B cell (primary cell): ENCODE results near the gene C2CD2L. TPM values are rescaled to one million over a fixed set of nuclear protein-coding genes. Genes with fewer than 3 reads are reported as not detected.

Source experiments
- ATAC-seq: fragments of 200-7000 bp; cut with Tn5 transposase; one replicate; pipeline ENCODE4 v1.10.0; 2021; ENCODE audit warnings: low read depth, mild to moderate bottlenecking, moderate number of reproducible peaks, moderate library complexity
- CTCF ChIA-PET: fragments of 350-600 bp; sonication (Branson Sonifier 250); formaldehyde crosslinking; loops from one replicate; lab custom pipeline; 2021; ENCODE audit warnings: antibody characterized with exemption, inconsistent platforms; lab: Charles Lee
- POLR2A ChIA-PET: fragments of 350-600 bp; sonication (Branson Sonifier 250); formaldehyde crosslinking; loops from one replicate; lab custom pipeline; 2021; ENCODE audit warnings: antibody characterized with exemption; lab: Charles Lee
- DNase-seq: peaks from one replicate; pipeline ENCODE4 v3.0.0; 2013
- H2AFZ ChIP-seq: 2 replicates; pipeline ENCODE4 v1.6.1; 2012; ENCODE audit warnings: mild to moderate bottlenecking, low read depth, low read length; ENCODE audit not compliant: insufficient read depth, poor library complexity, severe bottlenecking
- H3K27ac ChIP-seq, 2 donors: 1 replicate in 1 of 2; 2 replicates in 1 of 2; pipeline ENCODE4 v1.5.1; 2012 to 2013; ENCODE audit warnings: low read length in 2 of 2, mild to moderate bottlenecking in 2 of 2, moderate library complexity in 1 of 2
- H3K27me3 ChIP-seq, 4 experiments: fragments of 200-600 bp in 1 of 4; sonication (generic) in 1 of 4; replicated peaks in 1 of 4; 1 replicate in 2 of 4; 2 replicates in 2 of 4; pipeline versions ENCODE4 v1.6.1 to v1.7.0; 2013 to 2016; ENCODE audit warnings: low read length in 3 of 4, mild to moderate bottlenecking in 2 of 4, mixed read lengths in 1 of 4, moderate library complexity in 1 of 4; ENCODE audit not compliant: insufficient read depth in 4 of 4, control insufficient read depth in 3 of 4; ENCODE audit errors: control extremely low read depth in 1 of 4
- H3K36me3 ChIP-seq, 2 experiments: replicated peaks in 1 of 2; 1 replicate in 1 of 2; 2 replicates in 1 of 2; pipeline versions ENCODE4 v1.6.1 to v1.7.1; 2013; ENCODE audit warnings: low read length in 1 of 2; ENCODE audit not compliant: insufficient read depth in 2 of 2, control insufficient read depth in 1 of 2; ENCODE audit errors: control extremely low read depth in 1 of 2, extremely low read depth in 1 of 2
- H3K4me1 ChIP-seq, 2 donors: fragments of 200-600 bp in 1 of 2; sonication (generic) in 1 of 2; 1 replicate in 1 of 2; 2 replicates in 1 of 2; pipeline versions ENCODE4 v1.5.1 to v1.6.1; 2013 to 2017; ENCODE audit warnings: low read length in 2 of 2; ENCODE audit not compliant: control insufficient read depth in 2 of 2, insufficient read depth in 2 of 2
- H3K4me2 ChIP-seq: replicated peaks from 2 replicates; pipeline ENCODE3; 2012; ENCODE audit warnings: mild to moderate bottlenecking, low read depth, low read length; ENCODE audit not compliant: poor library complexity, severe bottlenecking
- H3K4me3 ChIP-seq, 5 experiments: fragments of 200-600 bp in 1 of 5; sonication (generic) in 1 of 5; 1 replicate in 3 of 5; 2 replicates in 2 of 5; pipeline versions ENCODE4 v1.5.1 to v1.7.0; 2011 to 2016; ENCODE audit warnings: low read length in 4 of 5, mild to moderate bottlenecking in 4 of 5, low read depth in 2 of 5, control low read depth in 1 of 5, moderate library complexity in 1 of 5; ENCODE audit not compliant: insufficient read depth in 1 of 5; ENCODE audit errors: control extremely low read depth in 1 of 5, extremely low read depth in 1 of 5
- H3K79me2 ChIP-seq: fragments of 200-600 bp; sonication (generic); one replicate; pipeline ENCODE4 v1.6.0; 2016; ENCODE audit warnings: low read length; ENCODE audit not compliant: control insufficient read depth, insufficient read depth
- H3K9ac ChIP-seq: fragments of 200-600 bp; sonication (generic); 2 replicates; pipeline ENCODE4 v1.6.1; 2017; ENCODE audit warnings: mild to moderate bottlenecking, low read length, moderate library complexity
- H3K9me3 ChIP-seq, 3 donors: one replicate each; pipeline versions ENCODE4 v1.6.1 to v1.7.1; 2013; ENCODE audit warnings: low read length in 2 of 3; ENCODE audit not compliant: control insufficient read depth in 2 of 3, insufficient read depth in 1 of 3; ENCODE audit errors: control extremely low read depth in 1 of 3
- H4K20me1 ChIP-seq: 2 replicates; pipeline ENCODE4 v1.6.0; 2012; ENCODE audit warnings: mild to moderate bottlenecking, low read length; ENCODE audit not compliant: insufficient read depth, control insufficient read depth, poor library complexity, severe bottlenecking
- H3K27ac Mint-ChIP-seq: one replicate; pipeline ENCODE4 v1.8.0; 2021; ENCODE audit warnings: mixed read lengths
- H3K27me3 Mint-ChIP-seq: one replicate; pipeline ENCODE4 v1.8.0; 2021; ENCODE audit warnings: mixed read lengths
- H3K4me1 Mint-ChIP-seq: one replicate; pipeline ENCODE4 v1.8.0; 2021; ENCODE audit warnings: mixed read lengths
- H3K4me3 Mint-ChIP-seq: one replicate; pipeline ENCODE4 v1.8.0; 2021; ENCODE audit warnings: mixed read lengths
- H3K9me3 Mint-ChIP-seq: one replicate; pipeline ENCODE4 v1.8.0; 2022; ENCODE audit warnings: mixed read lengths; ENCODE audit not compliant: insufficient read depth
- CTCF ChIP-seq: fragments of 200-600 bp; IDR thresholded peaks from one replicate; pipeline ENCODE4 v1.8.0; 2022; ENCODE audit warnings: antibody characterized with exemption, mild to moderate bottlenecking
- EZH2 ChIP-seq: IDR thresholded peaks from 2 replicates; pipeline ENCODE4 v1.6.1; 2012; ENCODE audit warnings: borderline replicate concordance, low read depth, mild to moderate bottlenecking, moderate library complexity, low read length; ENCODE audit not compliant: insufficient read depth, poor library complexity, severe bottlenecking
- WGBS: methylation state at CpG from one replicate; pipeline ENCODE4 v1.1.5; 2013; ENCODE audit warnings: missing lambda C conversion rate; ENCODE audit not compliant: insufficient coverage; 5-methylcytosine and 5-hydroxymethylcytosine counted together
- intact Hi-C: fragments of 100-400 bp; cut with micrococcal nuclease; formaldehyde crosslinking; loops from one replicate; pipeline ENCODE4 v1.10.0; 2022
- polyA plus RNA-seq: library from polyadenylated mRNA; depleted of rRNA; stranded (reverse); fragments of >200 nt; gene quantifications from 2 replicates; pipeline ENCODE4 v1.2.3, GENCODE V29; 2012
- total RNA-seq, 2 donors: library from RNA; stranded (reverse); fragments of 120-200 nt in 1 of 2; gene quantifications; 1 replicate in 1 of 2; 2 replicates in 1 of 2; pipeline versions ENCODE4 v1.2.3 to v1.2.4, GENCODE V29; 2013 to 2022

Gene C2CD2L
- total and polyA plus RNA-seq, 2 donors (not counting 1 experiment from before 2014, with no cell fraction given) = 9.5 to 17.0 TPM

- Histone ChIP-seq H3K36me3 (peaks cover 8 to 21% of the 10 kb centered on the region in 2 experiments), H4K20me1 (peaks cover 11% of the 10 kb centered on the region), H3K4me3 (peak overlapping the region; percentile 42 to 91 (median 85)), H3K9me3 (no peaks in the 10 kb centered on the region), H3K27ac (peak overlapping the region; percentile 69 to 76), H3K79me2 (peaks cover 31% of the 10 kb centered on the region), H3K9ac (peak overlapping the region; percentile 83), H2AFZ (peak overlapping the region; percentile 72), H3K27me3 (no peaks in the 10 kb centered on the region), H3K4me2 (peak overlapping the region; percentile 91), H3K4me1 (peaks cover 26 to 43% of the 10 kb centered on the region in 2 donors)
- peak; percentile 85 for ATAC-seq
- intact Hi-C loops = loop anchor here (1.0 kb wide), 8 partner anchors 10 to 102 kb away; partner anchors contain the start of genes C2CD2L, HINFP, HYOU1 and RPS25
- WGBS = under 1% methylated on average over 76 of the region's 79 CpGs
- H3K27ac Mint-ChIP-seq = peak overlapping the region; percentile 84
- peak overlapping the region; percentile 96 for H3K4me3 Mint-ChIP-seq
- peaks cover 47% of the 10 kb centered on the region for H3K4me1 Mint-ChIP-seq
- H3K27me3 Mint-ChIP-seq = no peaks in the 10 kb centered on the region
- TF ChIP-seq EZH2 (no peak), CTCF (peak; percentile 9)
- DNase-seq = peak; percentile 100
- CTCF ChIA-PET = interaction anchor here (0.6 to 2.4 kb wide), 13 partner anchors 10 to 228 kb away, joined by 3 to 13 read pairs (median 4); partner anchors contain the start of genes C2CD2L, CBL, HINFP and HMBS
- POLR2A ChIA-PET = interaction anchor here (0.7 to 2.3 kb wide), 10 partner anchors 9 to 303 kb away, joined by 3 to 17 read pairs (median 6); partner anchors contain the start of genes C2CD2L, CENATAC, HINFP and HMBS
- no peaks in the 10 kb centered on the region for H3K9me3 Mint-ChIP-seq
These were observed 11.9 kb upstream of the C2CD2L start for GRCh38 chr11:119095066-119095880.
